Measurements from ENCODE around the gene SIGLEC6.

SIGLEC6 gene

DNA sequence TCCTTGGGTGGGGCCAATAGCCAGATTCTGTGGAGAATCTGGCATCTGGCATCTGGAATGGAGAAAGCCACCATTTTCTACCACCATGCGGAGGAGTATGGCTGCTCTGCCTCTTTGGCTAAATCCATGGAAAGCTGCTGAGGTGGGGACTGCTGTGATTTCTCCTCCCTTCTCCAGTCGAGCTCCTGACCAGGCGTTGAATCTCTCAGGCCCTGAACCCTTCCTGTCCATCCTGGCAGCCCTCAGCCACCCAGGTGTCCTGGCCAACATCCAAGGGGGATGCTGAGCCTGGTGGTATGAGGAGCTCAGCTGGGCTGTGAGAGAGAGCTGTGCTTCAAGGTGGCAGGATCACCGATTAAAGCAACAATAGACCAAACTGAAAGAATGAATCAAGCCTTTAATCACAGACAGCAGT, 17.4 kb upstream of the SIGLEC6 start:
- DNase-seq (ENCODE audit: low read depth in 2 of 2, low spot score in 1 of 2) = no peak

DNA sequence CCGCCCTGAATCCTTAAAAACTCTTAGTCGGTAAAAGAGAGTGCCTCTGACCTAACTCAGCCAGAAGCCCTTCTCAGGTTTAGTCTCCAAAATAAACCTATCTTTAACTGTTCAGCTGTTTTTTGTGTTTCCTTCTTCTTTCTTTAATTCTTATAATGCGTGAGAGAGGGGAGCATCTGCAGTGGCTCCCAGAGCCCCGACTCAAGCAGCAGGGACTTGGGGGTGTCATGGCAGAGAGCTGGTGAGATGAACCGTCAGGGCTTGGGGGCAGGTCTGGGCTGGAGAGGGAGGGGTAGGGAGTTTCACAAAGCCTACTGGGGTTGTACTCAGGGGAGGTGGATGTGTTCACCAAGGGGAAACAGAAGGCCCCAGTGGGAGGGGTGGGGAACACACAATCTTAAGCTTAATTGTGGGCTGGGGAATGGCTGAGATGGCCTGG, 16.8 kb upstream of the SIGLEC6 start:
- DNase-seq (ENCODE audit: low read depth in 2 of 2, low spot score in 1 of 2) = no peak

DNA sequence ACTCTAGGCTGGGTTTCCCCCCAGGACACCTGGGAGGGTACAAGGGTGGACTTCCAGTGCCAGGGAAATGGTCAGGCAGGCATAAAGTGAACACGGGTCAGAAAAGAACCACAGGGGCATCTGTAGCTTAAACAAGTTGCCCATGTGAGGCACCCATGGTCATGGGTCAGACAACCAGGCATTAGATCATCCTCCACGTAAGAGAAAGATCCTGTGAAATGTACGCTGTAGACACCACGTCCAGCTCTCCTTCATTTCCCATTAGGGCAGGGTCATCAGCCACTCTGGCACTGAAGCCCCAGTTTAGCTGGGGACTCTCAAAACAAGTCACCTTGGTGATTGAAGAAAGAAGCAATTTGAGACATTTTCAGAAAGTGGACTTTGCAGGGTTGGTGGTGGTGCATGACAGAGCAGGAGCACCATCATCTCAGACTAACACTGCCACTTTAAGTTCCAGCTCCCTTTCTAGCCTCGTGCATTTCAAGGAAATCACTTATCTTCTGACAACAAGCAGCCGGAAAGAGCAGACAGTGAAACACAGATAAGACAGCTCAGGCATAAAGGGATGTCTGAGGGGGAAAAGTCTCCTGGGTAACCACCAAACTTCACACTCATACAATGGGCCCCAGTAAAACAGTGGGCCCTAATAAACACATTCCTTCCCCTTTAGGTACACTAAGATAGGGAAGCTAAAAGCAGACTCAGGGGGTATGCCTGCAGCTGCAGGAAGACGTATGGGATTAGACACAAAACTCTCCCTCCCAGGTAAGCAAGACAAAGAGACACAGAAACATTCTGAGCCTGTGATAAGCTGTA, 16.1 kb upstream of the SIGLEC6 start:
- no peak for DNase-seq (ENCODE audit: low read depth in 2 of 2, low spot score in 1 of 2)

DNA sequence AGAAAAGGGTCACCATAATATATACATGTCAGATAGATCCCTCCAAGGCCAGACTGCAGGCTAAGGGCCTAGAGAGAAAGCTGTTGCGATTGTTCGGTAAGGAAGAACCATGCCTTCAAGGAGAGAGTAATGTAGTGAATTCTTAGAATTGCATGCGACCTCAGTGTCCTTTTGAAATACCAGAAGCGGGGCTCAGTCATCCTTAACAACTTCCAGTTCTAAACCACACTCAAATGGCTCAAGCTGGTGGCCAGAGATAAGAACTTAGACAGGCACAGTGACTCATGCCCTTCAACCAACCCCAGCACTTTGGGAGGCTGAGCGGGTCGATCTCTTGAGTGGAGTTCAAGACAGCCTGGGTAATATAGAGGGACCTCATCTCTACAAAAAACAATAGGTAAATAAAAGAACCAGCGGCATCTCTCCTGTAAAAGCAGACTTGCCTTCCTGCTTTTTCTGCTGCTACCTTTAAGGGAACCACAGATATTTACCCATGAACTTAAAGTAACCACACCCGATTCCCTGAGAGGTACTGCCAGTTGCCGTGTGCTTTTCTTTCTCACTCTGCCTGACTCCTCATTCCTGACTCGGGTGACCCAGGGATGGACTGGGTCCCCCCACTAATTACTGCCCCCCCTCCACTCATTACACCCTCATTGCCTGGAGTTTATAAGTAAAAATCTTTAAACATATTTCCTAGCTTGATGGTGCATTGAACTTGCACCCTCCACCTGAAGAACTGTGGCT, 15.4 kb upstream of the SIGLEC6 start:
- no peak for DNase-seq (ENCODE audit: low read depth in 2 of 2, low spot score in 1 of 2)

DNA sequence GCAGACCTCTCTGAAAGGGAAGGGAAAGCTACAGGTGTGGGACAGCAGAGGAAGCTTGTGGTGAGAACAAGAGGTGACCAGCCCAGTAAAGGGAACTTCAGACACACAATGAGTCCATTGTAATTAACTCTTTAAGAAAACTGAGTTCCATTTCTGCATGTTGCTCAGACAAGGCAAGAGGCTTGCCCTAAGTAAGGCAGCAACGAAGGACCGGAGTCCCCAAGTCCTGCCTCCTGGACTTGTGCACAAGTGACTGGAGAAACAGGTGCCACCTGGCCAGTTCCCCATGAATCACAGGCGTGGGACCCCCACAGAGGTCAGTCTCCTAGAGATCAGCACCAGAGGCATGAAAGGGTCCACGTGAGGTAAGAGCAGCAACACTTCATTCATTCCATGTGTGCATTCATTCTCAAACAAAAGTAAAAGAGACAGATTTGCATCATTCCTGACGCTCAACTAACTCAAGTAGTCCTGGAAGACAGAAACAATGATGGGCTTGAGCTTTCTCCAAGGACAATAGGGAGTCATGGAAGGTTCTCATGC, 14.7 kb upstream of the SIGLEC6 start:
- DNase-seq (ENCODE audit: low read depth in 2 of 2, low spot score in 1 of 2) = no peak

DNA sequence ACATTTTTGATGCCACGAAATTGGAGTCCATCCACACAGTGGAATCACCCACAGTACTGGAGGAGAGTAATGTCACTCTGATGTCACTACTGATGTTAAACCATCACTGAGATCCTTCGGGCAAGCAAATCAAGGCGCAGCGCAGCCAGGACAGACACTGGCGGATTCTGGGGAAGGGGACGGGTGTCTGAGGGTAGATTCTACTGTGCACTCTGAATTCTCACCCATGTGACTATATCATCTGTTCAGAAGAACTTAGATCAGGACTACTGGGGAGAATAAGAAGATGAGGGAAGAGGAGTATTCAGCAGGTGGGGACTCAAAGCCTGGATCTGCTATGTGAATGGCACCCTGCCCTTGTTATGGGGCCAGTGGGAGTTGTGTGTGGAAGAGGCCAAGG, 12.6 kb upstream of the SIGLEC6 start:
- no peak for DNase-seq (ENCODE audit: low read depth in 2 of 2, low spot score in 1 of 2)

DNA sequence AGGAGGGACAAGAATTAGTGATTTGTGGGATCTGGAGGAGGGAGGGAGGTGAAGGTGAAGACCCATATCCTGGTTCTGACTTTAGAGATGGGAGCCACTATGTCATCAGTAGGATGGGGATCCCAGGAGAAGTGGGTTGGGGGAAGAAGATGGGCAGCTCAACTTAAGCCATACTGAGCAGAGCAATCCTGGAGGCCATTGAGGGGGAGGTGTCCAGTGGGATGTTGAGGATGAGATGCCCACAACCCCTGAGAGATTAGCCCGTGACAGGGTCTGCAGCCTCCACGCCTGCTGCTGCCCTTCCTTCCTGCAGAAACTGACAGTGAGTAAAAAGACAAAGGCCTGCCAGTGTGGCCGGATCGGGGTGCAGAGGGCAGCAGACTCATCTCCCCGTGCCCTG, 11.2 kb upstream of the SIGLEC6 start:
- DNase-seq (ENCODE audit: low read depth in 2 of 2, low spot score in 1 of 2) = no peak

DNA sequence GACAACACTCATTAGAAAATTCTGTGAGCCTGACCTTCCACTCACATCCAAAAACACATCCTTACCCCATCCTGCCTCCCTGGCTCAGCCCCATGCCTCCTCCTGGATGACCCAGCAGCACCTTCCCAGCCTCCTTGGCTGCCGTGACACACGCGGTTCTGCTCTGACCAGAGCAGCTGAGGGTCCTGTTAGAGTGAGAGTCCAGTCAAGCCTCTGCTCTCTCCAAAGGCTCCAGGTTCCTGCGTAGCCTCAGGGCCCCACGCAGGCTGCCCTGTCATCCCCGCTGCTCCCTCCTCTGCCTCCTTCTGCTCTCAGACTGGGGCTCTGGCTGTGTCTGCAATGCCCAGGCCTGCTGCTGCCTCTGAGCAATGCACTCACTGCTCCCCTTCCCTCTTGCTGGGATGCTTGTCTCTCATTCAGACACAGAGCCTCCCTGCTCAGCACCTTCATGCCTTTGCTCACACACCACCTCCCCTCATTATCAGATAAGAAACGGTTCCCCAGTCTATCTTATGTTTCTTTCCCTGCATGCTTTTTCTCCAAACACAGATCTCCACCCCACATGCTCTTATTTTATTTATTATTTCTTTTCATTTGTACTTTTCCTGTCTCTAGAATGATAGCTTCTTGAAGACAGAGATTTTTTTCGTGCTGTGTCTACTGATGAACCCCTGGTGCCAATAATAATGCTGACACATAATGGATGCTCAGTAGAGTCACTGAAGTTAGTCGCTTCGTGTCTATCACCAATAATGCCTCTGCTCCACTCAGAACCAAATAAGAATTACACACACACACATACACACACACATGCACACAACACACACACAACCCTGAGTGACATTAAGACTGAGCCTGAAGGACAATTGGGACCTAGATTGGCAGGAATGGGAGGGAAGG, 10.2 kb upstream of the SIGLEC6 start:
- DNase-seq (ENCODE audit: low read depth in 2 of 2, low spot score in 1 of 2) = no peak

DNA sequence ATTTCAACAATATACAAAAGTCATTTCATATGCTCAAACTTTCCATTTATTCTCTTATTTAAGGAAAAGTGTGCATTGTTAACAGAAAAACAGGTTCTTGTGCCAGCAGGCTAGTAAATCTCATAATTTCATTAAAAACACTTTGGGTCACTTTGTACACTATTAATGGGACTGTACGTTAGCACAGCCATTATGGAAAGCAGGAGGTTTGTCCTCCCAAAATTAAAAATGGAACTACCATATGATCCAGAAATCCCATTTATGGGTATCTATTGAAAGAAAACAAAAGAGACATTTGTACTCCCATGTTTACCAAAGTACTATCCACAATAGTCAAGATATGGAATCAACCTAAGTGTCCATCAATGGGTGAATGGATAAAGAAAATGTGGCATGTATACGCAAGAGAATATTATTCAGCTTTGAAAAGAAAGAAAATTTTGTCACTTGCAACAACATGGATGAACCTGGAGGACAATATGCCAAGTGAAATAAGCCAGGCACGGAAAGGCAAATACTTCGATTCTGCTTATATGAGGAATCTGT, 8.4 kb upstream of the SIGLEC6 start:
- no peak for DNase-seq (ENCODE audit: low read depth in 2 of 2, low spot score in 1 of 2)

DNA sequence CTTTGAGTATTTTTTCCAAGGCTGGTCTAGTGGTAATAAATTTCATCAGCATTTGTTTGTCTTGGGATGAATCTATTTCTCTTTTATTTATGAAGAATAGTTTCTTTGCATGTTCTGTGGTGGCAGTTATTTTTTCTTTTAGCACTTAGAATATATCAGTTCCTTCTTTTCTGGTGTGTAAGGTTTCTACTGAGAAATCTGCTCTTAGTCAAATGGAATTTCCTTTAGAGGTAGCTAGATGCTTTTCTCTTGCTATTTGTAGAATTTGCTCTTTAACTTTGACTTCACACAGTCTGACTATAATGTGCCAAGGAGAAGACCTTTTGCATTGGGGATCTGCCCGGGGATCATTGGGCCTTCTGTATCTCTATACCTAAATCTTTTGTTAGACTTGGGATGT, 4.1 kb upstream of the SIGLEC6 start:
- no peak for DNase-seq (ENCODE audit: low read depth in 2 of 2, low spot score in 1 of 2)

DNA sequence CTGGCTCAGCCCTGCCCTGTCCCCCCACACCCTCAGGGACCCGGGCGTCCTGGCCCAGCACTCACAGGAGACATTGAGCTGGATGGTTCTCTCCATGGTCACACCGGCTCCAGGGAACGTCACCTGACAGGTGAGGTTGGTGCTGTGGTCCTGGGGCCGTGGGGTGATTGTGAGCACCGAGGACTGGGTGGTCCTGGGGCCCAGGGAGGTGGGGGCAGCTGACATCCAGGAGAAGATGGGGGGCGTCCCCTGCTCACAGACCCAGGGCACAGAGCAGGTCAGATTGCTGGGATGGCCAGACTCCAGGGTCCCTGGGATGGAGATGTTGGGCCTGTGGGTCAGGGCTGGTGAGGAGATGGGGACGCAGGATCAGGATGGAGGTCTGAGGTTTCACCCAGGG, 854 bp downstream of the SIGLEC6 start:
- no peak for DNase-seq (ENCODE audit: low read depth in 2 of 2, low spot score in 1 of 2)

DNA sequence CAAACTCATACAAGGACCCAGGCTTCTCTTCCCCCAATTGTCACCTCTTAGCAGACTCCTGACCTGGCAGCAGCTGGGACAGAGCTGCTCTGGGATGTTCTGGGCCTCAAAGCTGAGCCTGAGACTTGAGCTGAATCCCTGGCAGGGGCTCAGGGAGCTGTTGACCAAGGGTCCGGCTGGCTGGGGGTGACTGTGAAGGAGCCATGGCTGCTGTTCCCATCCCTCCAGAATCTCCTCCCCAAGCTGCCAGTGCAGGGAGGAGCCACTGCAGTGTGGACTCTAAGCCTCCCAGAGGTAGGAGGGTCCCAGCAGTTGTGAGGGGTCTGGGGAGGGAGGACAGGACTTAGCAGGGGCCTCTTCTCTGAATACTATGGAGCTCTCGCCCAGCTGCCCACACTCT, 2.2 kb downstream of the SIGLEC6 start:
- DNase-seq (ENCODE audit: low read depth in 2 of 2, low spot score in 1 of 2) = no peak

DNA sequence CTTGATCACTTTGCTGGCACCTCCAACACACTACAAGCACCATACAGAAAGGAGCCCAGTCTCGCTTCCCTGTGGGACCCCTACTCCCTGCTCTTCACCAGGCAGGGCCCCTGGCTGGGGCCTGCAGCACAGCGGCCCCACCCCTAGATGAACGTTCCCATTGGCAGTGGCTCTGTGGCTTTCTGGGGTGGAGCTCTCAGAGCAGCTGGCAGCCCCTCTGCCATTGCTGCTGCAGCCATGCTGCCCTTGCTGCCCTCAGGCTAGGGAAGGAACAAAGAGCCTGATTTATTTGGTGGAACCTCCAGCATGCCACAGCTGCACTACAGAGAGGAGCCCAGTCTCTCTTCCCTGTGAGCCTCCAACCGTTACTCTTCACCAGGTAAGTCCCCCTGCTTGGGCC, 5.8 kb downstream of the SIGLEC6 start:
- no peak for DNase-seq (ENCODE audit: low read depth in 2 of 2, low spot score in 1 of 2)

DNA sequence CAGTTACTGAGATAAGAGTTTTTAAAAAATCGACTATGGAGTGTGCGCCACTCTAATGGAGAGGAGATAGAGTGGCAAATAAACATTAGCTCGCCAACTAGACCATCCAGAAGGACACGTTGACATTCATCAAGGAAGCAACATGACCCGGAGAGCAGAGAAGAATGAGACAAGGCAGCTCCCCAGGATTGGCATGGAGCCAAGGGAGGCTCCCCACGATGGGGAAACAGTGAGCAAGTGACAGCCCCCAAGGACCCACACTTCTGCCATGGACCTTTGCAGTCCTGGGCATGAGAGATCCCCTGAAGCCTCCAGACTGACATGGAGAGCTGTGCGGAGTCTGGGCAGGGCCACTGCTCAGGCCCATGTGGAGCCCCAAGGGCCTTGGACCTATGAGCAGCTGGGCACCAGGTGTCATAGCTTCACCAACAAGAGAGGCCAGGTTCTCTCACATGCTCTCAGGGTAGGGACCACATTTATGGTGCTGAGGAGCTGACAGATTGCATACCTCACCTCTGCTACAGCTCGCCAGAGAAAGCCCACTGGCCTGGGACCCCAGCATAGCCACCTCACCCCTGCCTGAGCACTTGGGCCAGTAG, 6.7 kb downstream of the SIGLEC6 start:
- DNase-seq (ENCODE audit: low read depth in 2 of 2, low spot score in 1 of 2) = no peak

DNA sequence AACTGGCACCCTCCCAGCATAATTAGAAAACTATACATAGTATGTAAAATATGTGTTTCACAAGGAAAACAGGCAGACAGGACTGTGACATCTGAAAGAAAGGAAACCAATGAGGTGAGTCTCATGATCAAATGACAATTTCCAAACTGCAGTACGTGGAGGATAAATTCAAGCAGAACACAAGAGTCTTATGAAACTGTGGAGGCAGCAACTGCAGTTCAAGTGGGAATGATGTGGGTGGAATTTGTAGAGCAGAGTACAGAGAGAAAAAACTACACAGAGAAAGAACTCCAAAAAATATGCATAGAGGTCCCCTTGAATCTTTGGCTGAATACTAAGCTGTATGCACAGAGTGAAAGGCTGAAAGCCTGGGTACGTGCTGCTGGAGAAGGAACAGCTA, 9.7 kb downstream of the SIGLEC6 start:
- no peak for DNase-seq (ENCODE audit: low read depth in 2 of 2, low spot score in 1 of 2)

DNA sequence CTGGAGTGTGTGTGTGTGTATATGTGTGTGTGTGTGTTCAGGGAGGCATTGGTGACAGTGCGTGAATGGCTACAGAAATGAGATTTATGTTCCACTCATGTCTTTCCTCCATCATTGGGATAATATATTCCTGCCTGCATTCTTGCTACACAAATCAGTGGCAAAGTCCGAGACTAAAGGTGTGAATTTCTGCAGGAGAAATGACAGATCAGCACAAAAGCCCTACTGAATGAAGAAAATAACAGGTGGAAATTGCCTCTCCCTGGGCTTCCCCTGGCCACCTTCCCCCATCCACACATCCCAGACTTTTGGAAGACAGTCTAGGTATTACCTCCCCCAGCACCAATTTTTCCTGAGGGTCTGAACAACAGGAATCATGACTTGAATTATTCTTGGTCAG, 10.1 kb downstream of the SIGLEC6 start:
- DNase-seq (ENCODE audit: low read depth in 2 of 2, low spot score in 1 of 2) = no peak

DNA sequence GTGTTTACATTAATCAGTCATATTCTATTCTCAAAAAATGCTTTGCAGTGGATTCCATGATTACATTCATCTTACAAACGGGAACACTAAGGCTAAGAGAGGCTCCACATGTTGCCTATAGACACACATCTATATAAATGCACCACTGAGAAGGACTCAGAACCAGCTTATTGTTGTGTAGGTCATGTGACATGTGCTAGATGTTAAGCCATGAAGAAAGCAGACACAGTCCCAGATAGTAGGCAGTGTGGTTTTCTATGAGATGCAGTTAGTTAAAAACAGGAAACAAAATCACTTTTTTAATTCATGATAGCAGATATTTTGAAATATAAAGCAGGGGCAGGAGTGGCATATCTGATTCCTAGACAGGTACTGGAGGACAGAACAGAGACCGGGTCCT, 10.7 kb downstream of the SIGLEC6 start:
- no peak for DNase-seq (ENCODE audit: low read depth in 2 of 2, low spot score in 1 of 2)

DNA sequence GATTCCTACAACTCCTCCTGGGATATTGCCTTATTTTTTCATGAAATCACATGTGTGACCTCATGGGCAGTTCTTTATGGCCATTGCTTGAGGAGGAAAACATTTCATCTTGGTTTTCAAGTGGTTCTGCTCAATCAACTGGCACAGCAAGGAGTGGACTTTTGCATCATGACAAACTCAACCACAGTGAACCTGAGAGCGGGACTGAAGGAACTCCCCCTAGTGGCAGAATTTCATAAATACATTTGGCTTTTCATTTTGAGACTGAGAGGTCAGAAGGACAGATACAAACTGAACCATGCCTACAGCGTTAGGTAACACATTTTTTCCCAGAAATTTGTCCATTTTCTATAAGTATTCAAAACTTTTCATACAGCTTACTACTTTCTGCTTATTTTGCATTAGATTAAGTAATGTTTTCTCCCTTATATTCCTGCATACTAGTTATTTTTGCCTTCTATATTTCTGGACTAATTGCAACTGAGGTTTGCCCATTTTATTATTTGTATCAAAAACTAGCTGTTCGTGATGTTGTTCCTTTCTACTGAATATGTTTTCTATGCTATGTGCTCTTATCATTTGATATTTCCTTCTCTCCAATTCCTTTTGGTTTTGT, 16.5 kb downstream of the SIGLEC6 start:
- no peak for DNase-seq (ENCODE audit: low read depth in 2 of 2, low spot score in 1 of 2)

DNA sequence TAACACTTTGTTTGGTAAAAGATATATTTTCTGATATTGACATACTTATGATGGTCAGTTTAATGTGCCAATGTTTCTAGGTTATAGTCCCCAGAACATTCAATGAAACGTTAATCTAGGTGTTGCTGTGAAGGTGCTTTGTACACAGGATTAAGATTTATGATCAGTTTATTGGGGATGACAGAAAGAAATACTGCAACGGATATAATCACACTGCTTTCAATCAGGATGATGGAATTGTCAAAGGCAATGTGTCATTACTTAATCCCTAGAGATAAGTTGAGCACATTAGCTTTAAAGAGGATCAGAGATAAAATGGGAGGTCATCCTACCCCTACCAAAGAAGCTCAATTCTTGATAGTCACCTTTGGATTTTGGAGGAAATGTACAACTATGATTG, 17.5 kb downstream of the SIGLEC6 start:
- DNase-seq (ENCODE audit: low read depth in 2 of 2, low spot score in 1 of 2) = no peak

DNA sequence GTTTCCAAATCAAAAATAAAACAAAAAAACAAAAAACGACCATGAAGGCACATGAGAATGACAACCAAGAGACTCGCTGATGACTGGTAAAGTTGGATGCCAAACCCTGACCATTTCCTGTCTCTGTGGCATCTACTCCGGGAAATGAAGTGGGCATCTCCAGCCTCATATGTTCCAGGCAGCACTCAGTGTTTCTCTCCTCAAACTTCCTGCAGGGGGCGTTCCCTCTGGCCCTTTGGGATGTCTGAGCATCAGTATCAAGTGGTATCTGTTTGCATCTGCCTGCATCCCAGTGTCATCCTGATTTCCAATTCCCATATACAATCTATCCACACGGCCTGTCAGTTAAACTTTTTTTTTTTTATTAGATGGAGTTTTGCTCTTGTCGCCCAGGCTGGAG, 20.1 kb downstream of the SIGLEC6 start:
- no peak for DNase-seq (ENCODE audit: low read depth in 2 of 2, low spot score in 1 of 2)
